ENCODE measurements around the gene RTKN. TPM values are rescaled to one million over a fixed set of nuclear protein-coding genes. Genes with fewer than 3 reads are reported as not detected.
A peak's percentile ranks its signal among the peaks of the same experiment; 100 is the strongest.

Gene RTKN
- total and polyA plus RNA-seq, 2 of the 13 experiments (the other 11 are each of a cell fraction or from before 2014, with no cell fraction given) = 159 to 166 TPM

GRCh38 chr2:74461187-74462053 is 19.7 kb upstream of the RTKN start (continued):
- TF ChIP-seq HNRNPLL (IDR thresholded peaks at IDR 0.05; ENCODE audit: low read depth, low read length, poor library complexity, severe bottlenecking) = peak; percentile 20
- peak; percentile 51 for TF ChIP-seq HOXA3 (CRISPR knock-in tag; IDR thresholded peaks at IDR 0.05)
- 0 out of 2 replicates have a peak, but pooled peaks have one; percentile 24 for TF ChIP-seq NR2C2 (CRISPR knock-in tag; IDR thresholded peaks at IDR 0.05; ENCODE audit: borderline replicate concordance)
- no peak for TF ChIP-seq SMARCC2 (IDR thresholded peaks at IDR 0.05)
- TF ChIP-seq MAFG (CRISPR knock-in tag; IDR thresholded peaks at IDR 0.05) = no peak
- peak; percentile 23; the same call in 1 of the 2 replicates for TF ChIP-seq CBX5 (CRISPR knock-in tag; IDR thresholded peaks at IDR 0.05; ENCODE audit: borderline replicate concordance)
- 0 out of 2 replicates have a peak, but pooled peaks have one; percentile 46 for TF ChIP-seq ZBTB7B (CRISPR knock-in tag; IDR thresholded peaks at IDR 0.05)
- TF ChIP-seq SMARCE1 (IDR thresholded peaks at IDR 0.05; ENCODE audit: borderline replicate concordance) = no peak
- no peak for TF ChIP-seq NPAS2 (CRISPR knock-in tag; IDR thresholded peaks at IDR 0.05; ENCODE audit: borderline replicate concordance)
- no peak for TF ChIP-seq ZNF281 (CRISPR knock-in tag; IDR thresholded peaks at IDR 0.05; ENCODE audit: borderline replicate concordance)
- TF ChIP-seq CC2D1A (CRISPR knock-in tag; IDR thresholded peaks at IDR 0.05) = no peak
- TF ChIP-seq PPARG (CRISPR knock-in tag; conservative IDR thresholded peaks at IDR 0.05) = no peak
- TF ChIP-seq ZNF274 (CRISPR knock-in tag; IDR thresholded peaks at IDR 0.05) = 0 out of 2 replicates have a peak, but pooled peaks have one; percentile 25
- TF ChIP-seq ETS1 (CRISPR knock-in tag; IDR thresholded peaks at IDR 0.05) = no peak
